Stimulated activated CD8-positive, alpha-beta memory T cell treated with anti-CD3 and anti-CD28 coated beads, Interleukin-15, amount 100 ng/mL, for 4 hours (primary cell): Measurements from ENCODE around the gene SKOR1.

Experiments used
- DNase-seq, 2 donors: peaks; one replicate each; pipeline ENCODE4 v3.0.0-alpha.2; 2020; ENCODE audit warnings: low read depth in 2 of 2

Gene SKOR1

DNA sequence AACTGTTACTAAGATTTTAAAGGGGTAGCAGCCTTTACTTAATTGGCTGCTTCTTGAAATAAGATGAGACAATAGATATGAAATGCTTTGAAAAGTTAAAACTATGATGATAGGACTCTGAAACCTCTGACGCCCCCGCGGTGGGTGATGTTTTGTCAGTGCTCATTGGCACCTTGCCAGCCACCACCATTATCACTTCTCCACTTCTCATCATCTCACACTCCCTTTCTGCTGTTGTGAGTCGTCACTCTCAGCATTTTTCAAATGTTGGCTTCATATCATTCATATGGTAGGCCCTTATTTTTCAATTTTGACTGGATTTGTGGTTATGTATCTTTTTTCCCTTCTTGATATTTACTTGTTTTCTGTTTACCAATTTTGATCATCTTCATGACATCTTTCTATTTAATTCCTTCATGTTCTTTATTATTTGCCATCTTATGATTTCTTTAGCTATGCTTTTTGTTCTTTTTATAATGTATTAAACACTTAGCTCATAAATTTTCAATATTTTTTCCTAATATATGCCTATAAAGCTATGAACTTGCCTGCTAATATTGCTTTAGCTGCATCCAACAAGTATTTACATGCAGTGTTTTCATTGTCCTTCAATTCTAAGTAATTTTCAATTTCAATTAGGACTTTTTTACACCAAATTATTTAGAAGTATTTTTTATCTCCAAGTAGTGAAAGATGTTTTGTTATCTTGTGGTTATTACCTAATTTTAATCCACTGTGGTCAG, 30.3 kb upstream of the SKOR1 start:
- DNase-seq, result no peak

DNA sequence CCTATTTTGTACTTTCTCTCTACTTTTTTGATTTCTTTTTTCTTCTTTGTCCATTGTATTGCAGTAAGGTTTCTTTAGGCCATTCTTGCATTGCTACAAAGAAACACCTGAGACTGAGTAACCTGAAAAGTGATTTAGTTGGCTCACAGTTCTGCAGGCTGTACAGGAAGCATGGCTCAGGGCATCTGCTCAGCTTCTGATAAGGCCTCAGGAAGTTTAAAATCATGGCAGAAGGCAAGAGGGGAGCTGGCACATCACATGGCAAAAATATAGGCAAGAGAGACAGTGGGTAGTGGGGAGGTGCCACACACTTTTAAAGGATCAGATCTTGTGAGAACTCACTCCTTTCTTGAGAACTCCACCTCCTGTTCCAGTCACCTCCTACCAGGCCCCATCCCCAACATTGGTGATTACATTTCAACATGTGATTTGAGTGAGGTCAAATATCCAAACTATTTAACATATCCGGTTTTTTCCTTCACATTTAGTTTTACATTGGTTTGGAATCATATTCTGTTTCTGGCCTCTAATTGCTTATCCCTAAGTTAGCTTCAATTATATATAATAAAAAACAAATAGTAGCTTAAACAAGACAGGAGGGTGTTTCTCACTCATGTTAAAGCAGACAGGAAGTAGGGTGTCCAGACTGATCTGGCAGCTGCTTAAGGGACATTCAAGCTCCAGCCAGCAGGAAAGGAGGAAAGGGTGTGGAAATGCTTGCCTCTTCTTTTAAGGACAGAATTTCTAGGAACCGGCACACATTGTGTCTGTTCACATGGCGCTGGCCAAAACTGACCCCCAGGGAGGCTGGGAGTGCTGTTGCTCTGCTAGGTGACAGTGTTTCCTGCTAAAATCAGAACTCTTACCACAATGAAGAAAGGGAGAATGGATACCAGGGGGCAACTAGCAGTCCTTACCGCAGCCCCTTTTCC, 28.8 kb upstream of the SKOR1 start:
- DNase-seq, result no peak

DNA sequence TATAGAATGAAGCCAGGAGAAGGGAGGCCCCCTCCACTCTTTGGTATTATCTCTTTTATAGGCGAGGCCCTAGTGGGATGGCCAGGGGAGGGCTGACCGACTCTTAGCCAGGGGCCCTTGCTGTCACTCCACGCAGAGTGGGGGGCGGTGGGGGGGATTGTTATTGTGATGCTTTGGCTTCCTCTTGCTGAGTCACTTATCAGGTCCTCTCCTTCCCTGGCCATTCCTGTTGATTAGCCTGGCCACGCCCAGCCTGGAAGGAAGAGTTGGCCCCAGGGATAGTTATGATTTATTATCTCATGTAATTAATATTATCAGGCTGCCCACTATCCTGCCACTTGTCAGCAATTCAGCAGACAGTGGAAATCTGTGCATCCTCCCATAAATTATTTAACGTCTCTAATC, 25.5 kb upstream of the SKOR1 start:
- DNase-seq, result no peak

DNA sequence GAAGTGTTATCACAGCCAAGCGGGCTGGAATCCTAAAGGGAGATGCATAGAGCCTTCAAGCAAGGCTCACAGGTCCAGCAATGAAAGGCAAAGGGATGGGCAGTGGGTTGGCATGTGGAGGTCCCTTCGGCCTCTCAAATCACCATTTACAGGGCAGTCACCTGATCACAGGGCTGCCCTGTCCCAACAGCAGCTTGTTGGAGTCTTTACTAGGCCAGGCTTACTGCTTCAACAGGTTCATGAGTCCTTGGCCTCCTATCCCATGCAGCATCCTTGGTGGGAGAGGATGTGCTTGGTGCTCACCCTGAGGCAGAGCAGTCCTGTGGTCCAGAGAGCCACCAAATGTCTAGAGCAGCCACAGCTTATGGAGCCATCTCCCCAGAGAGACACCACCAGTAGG, 24.2 kb upstream of the SKOR1 start:
- no peak for DNase-seq

DNA sequence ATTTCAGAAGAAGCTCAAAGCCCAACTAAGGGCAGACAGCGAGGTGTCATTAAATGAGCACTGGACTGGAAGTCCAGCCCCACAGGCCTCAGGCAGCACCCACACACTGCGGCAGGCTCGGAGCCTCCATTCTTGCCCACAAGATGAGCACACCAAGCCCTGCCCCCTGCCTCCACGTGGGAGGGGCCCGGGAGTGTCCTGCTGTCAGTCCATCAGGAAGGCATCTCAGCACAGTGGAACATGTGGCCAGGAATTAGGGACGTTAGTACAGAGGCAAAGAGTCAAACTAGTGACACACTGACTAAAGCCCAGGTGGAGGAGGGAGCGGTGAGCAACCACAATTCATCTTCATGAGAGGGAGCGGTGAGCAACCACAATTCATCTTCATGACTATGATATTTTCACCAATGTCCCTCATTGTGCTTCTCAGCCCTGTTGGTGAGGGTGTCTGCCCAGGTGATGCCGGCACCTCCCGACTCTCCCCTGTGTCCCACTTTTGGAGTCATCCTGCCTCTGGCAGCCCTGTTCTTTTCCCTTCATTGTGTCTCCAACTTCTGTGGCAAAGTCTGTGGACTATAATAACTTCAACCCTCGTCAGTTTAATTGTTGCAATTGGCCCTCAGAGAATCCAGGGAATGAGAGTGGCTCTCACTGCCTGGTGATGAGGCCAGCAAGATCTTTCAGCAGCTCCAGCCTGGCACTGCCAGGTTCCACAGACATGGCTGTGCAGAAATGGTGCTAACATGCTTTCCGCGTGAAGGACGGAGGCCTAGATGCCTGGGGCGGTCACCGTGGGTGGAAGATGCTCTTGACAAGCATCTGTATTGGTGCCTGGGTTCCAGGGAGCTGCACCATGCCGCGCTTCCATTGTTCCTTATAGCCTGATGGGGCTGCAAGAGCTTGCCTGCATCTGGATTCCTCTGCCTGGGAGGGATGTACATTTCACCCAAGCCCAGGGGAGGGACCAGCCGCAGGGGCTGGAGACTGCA, 23.1 kb upstream of the SKOR1 start:
- DNase-seq, result no peak

DNA sequence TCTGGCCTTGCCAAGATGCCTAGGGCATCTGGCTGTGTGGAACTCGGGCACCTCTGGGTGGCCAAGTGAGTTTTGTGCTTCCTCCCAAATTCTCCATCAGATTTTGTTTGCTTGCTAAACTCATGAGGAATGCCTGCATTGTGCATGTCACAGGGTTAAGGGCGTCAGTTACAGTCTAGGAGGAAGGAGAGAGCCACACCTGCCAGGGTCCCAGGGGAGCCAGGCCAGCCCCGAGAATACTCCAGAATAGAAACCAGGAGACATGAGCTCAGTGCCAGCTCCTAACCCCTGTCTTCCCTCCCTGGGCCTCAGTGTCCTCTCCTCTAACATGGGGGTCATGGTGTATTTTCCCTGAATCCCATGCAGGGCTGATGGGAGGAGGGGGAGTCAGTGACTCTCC, 22.0 kb upstream of the SKOR1 start:
- DNase-seq, result no peak

DNA sequence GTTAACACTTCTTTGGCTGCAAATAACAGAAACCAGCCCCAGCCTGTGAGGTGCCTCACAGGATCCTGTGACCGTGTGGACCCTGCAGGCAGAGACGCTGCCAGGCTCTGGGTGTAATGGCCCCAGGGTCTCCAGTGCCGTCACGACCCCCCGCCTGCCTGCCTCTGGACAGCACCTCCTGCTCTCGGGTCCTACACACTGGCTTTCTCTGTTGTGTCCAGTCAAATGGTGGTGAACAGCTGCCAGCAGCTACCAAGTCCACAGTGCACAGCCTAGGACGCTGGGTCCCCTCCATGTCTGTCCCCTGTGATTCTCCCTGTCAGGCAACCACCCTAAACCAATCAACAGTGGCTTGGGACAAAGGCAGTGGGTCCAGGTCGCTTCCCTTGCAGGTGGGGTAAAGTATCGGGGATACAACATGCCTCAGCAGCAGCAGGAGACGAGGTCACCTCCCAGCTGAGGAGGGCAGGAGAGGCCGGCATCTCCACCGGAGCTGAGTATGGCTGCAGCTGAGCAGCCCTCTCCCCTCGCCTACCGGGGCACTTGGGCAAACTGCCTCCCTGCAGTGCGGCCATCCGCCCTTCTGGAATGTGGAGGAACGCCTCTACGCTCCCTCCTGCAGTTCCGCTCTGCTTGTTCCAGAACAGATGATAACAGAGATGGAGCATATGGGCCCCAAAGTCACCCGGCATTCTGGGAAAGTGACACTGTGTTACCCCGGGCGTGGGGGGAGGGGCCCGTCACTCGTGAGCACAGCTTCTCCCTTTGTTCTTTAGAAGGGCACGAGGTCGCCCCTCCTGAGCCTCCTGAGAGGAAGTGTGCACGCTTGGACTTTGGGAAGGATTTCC, 21.1 kb upstream of the SKOR1 start:
- DNase-seq, result no peak

DNA sequence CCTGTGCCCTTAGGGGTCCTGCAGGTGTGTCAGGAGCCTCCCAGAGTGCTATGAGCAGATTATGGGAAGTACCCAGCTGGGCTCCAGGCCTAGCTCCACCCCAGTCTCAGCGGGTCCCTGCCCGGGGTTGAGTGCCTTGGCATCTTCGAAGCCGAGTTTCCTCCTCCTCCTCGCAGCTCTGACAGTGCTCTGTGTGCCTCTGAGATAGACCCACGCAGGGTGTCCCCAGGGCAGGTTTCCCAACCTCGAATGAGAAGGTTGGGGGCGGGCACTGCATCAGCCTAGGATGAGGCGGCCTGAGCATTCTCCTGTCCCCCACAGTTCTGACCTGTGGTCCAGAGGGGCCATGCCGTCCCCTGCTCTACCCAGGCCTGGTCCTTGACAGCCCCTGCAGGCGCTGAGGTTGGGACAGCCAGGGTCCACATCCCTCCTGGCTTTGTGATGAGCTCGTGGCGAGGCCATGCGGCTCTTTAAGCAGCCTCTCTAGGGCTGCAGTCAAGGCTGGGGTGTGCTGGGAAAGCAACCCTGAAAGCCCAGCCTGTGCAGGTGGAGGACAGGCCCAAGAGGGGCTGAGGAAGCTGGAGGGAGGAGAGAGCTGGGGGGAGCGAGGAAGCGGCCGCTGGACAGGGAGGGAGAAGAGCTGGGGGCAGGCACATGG, 20.2 kb upstream of the SKOR1 start:
- DNase-seq, result no peak

DNA sequence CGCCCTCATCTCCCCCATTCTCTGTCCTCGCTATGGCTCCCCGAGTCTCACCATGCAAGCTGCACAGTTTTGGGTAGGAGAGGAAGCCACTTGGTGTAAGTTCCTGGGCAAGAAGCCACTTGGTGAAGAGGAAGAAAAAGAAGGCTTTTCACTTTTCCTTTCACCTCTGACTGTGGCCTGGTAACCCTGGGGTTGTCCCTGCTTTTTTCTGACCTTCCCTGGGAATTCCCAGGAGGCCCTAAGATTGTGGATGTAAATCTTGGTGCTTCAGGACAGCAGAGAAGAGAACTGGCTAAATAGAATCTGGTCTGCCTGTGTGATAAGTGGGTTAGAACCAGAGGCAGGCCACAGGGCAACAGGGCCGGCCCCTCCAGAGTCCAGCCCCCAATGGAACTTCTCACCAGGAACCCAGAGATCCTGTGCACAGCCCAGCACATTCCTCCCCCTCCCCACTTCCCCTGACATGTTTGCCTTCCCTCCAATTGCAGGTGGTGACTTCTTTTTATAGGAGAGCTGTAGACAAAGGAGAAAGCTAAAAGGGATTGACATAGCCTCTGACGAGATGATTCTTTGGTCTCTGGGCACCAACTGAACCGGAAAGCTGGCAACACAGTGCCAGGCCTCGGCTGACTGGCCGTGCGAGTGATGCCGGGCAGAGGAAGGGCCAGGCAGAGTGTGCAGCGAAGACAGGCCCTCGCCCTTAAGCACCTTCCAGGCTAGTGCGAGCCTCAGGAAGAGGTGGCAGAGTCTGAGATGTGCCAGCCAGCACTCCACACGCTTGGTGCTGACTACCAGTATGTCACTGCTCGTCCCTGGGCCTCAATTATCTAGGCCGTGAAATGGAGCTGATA, 19.4 kb upstream of the SKOR1 start:
- DNase-seq, result no peak

DNA sequence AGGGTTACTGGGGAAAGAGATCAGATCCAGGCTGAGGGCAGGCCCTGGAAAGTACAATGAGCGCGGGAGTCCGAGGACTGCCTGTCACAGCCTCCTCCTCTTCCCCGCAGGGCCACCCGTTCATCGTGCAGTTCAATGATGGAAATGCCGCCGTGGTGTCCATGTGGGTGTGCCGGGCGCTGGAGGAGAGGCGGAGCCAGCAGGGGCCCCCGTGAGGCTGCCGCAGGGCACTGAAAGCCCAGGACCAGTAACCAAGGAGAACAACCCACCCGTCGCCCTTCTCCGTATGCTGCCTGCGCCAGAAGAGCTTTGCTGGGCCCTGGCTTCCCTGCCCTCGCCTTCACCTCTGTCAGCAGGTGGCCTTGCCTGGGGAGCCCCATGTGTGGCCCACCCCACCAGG, 18.8 kb upstream of the SKOR1 start:
- no peak for DNase-seq

DNA sequence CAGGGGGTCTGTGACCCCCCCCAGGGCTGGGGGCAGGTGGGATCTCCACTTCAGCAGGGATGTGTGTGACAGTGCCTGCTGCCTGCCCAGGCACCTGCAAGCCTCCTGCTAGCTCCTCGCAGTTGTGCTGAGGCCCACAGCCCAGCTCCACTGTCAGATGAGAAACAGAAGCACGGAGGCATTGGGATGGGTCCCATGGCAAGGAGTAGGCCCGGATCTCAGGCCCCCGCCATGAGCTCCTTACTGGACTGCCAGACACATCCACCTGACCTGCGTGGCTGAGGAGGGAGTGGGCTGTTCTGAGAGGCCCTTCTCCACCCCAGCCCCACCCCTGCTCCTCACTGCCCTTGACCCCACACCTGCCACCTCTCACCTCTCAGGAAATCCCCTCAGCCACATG, 18.2 kb upstream of the SKOR1 start:
- no peak for DNase-seq

DNA sequence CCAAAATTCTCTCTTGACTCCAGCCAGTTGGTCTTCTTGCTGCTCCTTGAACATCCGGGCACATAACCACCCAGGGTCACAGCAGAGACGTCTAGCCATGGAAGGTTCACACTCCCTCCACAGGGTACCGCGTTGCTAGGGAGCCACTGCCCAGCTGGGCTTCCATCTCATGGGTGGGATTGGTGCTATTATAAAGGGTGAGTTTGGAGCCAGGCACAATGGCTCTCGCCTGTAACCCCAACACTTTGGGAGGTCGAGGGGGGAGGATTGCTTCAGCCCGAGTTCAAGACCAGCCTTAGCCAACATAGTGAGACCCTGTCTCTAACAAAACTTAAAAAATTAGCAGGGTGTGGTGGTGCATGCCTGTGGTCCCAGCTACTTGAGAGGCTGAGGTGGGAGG, 17.5 kb upstream of the SKOR1 start:
- DNase-seq, result no peak

DNA sequence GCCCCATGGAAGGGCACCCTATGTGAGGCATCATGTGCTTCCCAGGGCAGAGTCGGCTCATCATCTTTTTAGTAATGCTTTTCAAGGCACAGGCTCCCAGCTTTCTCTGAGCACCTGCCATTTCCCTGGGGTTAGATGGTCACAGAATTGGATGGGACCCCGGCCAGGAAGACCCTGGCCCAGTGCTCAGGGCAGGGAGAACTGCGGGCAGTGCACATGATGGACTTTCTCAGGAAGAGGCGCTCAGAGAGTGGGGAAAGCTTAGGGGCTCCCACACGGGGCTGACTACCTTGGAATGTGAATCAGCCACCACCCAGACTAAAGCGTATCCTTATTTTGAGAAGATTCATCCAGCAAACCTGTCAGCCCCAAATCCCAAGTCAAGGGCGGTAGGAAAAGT, 16.5 kb upstream of the SKOR1 start:
- no peak for DNase-seq

DNA sequence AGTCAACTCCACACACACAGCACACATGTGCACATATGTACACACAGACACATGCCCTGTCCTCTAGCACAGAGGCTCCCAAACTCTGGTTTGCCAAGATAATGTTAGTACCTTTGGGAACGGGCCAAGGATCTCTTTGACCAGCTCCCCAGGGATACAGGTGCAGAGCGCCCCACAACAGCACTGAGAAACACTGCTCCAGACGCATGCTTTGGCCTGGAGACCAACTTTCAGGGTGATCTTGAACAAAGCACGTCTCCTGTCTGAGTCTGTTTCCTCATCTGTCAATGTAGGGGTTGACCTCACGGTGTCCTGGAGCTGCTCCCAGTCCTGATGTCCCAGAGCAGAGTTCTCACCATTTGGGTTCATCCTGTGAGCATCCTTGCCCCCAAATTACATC, 15.9 kb upstream of the SKOR1 start:
- DNase-seq, result no peak

DNA sequence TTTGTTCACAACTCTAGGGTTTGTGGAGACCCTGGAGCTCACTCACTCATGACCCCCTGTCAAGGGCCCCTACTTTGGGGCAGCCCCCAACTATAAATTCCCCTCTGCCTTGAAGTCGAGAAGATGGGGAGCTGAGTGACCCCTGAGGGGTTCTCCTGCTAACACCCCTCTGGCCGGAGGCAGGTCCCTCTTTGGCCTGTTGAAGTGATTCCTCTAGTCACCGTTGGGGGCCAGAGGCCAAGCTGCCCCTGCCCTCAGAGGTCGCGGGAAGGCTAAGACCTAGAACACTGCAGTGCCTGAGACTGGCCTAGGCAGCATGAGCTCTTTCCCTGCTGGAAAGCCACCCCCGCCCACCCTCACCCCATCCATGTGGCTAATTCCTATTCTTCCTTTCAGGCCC, 15.4 kb upstream of the SKOR1 start:
- DNase-seq, result no peak

DNA sequence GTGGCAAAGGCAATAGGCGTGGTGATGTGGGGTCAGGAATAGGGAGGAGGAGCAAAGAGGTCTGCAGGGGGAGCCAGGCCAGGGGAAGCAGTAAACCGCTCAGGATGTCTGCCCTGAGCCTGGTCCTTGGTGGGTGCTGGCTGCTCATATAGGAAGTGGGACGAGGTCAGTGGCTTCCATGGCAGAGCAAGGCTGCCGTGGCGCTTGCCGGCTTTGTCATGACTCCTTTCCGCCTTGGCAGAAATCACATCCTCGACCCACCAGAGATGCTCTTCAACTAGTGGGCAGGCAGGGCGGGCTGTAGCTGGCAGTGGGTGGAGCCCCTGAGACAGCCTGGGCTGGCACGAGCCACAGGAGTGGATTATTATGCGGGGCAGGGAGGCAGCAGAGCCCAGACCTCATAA, 13.1 kb upstream of the SKOR1 start:
- no peak for DNase-seq

DNA sequence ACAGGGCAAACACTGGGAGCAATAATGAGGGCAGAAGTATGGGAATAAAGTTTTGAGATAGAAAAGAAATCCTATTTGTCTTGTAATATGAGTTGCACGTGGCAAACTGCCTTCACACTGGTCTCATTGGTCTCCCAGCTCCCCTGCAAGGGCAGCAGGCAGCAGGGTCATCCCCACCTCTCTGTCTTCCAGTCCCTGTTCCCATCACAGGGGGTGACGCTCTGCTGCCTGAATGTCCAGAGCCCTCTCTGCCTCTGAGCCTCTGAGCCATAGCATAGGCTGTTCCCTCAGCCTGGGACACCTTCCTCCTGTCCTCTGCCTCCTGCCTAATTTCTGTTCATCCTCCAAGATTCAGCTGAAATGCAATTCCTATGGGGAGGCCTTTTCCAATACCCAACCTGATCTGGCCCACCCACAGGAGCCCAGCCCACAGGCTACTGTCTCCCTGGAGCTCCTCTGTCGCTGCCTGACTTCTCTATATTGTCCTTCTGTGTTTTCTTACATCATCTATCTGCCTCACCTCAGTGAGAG, 12.1 kb upstream of the SKOR1 start:
- DNase-seq, result no peak

DNA sequence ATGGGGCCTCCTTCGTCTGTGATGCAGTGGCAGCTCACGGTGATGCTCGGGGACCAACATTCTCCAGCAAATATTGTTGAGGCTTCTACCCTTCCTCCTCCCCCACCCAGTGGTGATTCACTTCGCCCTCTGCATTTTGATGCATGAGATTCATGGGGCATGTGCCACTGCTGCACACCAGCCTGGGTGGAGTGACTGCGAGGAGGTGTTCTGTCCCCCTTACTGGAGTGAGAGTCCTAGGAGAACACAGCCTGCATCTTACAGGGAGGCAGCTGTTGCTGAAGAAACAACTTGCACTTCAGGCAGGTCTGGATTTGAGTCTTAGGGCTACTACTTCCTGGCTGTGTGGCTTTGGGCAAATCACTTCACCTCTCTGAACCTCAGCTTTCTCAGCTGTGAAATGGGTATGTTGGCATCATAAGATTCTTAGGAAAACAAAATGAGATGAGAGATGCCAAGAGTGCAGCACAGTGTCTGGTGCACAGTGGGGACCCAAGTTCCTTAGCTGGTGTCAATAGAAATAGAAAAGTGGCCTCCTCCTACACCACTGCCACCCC, 10.2 kb upstream of the SKOR1 start:
- no peak for DNase-seq

DNA sequence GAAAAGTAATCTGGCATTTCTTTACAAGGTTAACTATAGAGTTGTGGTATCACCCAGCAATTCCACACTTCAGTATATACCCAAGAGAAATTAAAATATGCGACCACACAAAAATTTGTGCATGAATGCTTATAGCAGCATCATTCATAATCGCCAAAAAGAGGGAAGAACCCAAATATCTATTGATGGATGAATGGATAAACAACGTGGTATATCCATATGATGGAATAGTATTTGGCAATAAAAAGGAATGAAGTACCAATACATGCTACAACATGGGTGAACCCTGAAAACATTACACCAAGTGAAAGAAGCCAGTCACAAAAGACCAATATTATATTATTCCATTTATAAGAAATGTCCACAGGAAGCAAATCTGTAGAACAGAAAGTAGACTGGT, 8.6 kb upstream of the SKOR1 start:
- DNase-seq, result no peak
